Ramos (cell line): ENCODE data around the gene WDFY4.

Source experiments
- in situ Hi-C: fragments of 300-500 bp; cut with MboI; formaldehyde crosslinking; loops from one replicate; pipeline ENCODE4 v1.14.3; 2022; ENCODE audit warnings: low sequenced_read_pairs; ENCODE audit not compliant: unreplicated experiment

Gene WDFY4

DNA sequence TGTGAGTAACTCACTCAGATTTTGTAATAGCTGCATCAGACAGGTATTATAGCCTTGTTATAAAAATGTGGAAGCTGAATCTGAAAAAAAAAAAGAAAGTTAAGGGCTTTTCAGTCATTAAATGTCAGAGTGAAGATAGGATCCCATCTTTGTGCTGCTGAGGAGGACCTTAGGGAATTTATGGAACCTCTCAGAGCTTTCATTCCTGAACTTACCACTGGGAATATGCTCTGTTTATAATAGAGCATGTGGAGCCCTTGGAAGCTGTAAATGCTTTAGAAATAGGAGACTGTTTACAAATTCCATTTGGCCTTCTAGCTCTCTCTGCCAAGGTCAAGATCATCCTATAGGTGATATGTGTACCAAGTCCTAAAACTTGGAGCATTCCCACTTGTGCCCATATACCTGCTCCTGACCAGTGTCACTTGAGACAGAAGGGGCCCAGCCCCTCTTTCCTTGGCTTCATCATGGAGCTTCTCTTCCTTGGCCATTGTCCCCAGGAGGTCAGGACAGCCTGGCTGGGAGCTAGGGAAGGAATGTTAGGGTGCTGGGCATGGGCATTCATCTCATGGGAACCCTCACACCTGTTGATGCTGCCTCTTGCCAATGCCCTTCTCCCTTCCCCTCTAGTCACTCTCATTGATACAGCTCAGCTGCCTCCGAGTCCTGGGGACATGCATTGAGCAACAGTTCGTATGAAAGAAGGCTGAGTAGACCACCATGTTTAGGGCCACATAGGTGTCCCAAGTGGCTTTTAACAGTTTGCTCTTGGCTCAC, 149.7 kb downstream of the WDFY4 start:
- in situ Hi-C loops, result no loop called here

- in situ Hi-C loops, result no loop called here
Measured at GRCh38 chr10:48835781-48836180, 151.1 kb downstream of the WDFY4 start.

- in situ Hi-C loops, result no loop called here
Measured at GRCh38 chr10:48836605-48837004, 151.9 kb downstream of the WDFY4 start.

- in situ Hi-C loops, result no loop called here
Measured at GRCh38 chr10:48838834-48839233, 154.2 kb downstream of the WDFY4 start.

DNA sequence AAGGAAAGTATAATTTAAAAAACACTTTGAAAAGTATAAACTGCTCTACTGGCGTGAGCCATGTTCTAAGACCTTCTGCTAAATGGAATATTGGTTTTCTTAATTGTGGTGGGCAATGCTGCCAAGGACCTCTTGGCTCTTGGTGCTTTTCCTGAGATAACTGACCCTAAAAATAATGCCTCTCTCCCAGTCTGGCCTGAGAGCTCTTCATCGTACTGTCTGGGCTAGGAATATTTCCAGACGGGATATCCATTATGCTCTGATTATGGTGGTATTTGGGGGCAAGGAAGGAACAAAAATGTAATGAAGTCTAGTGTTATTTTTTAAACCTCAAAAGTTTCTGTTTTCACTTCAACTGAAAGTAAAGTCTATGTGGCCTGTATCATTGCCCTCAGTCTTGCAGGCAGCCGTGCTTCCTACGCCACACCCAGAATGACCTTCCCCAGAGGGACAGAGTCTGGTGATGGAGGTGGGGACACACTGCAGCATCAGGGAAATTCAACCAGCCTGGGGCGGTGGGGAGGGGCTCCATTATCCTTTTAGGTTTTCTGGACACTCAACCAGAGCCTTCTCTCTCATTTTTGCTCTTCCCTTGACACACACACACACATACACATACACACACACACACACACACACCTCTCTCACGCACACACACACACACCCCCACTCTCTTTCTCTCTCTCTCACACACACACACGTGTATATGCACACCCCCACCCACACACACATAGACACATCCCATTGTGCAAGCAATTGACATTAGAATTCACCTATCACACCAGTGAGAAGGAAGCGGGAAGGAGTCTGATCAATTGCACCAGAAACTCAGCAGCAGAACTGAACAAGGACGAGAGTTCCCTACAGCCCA, 155.4 kb downstream of the WDFY4 start:
- in situ Hi-C loops, result no loop called here

DNA sequence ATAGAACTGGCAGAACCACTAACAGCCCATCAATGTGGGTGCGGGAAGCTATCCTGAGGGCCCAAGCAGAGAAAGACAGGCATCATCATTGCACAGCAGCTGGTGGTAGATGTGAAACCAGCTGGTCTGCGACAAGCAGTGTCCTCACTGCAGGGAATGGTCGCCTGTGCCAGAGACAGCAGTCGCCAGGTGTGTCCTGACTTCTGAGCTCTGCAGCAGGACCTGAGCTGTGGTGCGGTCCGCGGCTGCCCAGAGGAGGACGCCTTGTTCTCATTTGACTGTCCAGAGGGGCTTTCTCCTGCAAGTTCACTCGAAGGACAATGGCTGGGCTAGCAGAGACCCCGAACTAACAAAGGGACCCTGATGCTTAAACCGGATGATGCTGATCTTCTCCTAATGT, 157.6 kb downstream of the WDFY4 start:
- in situ Hi-C loops, result no loop called here

- in situ Hi-C loops, result no loop called here
Measured at GRCh38 chr10:48843198-48843597, 158.5 kb downstream of the WDFY4 start.

DNA sequence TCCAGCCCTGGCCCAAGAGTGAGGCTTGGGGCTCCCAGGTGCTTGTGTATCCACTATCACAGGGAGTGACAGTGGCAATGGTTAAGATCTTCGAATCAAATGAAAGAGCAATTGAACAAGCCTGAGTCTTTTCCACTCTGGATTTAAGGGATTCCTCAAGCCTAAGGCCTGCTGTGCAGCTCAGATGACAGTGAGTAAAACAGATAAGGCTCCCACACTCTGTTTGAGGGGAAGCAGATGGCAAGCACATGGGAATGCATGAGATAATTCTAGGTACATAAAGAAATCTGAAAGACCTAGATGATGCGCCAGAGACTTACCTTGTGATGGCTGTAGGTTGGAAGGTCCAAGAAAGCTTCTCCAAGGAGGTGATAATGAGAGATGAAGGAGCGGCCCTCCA, 159.9 kb downstream of the WDFY4 start:
- in situ Hi-C loops, result no loop called here

DNA sequence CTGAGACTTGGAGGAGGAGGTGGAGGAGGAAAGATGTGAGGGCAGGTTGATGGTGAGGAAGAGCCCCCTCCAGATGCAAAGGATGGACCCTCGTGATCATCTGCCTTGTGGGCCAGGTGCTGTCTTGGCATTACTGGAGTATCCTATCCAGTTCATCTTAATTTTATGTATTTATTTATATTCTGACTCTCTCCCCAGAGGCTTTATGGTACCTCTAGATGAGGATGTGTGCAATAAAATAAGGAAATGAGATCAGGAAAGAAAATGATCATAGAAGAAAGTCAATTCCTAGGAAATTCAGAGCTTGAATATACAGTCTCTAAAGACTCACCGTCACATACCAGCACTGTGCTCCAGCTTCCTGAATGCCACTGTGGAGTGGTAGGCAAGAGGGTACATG, 160.8 kb downstream of the WDFY4 start:
- in situ Hi-C loops, result no loop called here

GRCh38 chr10:48847691-48848090, 163.0 kb downstream of the WDFY4 start:
- in situ Hi-C loops, result no loop called here

DNA sequence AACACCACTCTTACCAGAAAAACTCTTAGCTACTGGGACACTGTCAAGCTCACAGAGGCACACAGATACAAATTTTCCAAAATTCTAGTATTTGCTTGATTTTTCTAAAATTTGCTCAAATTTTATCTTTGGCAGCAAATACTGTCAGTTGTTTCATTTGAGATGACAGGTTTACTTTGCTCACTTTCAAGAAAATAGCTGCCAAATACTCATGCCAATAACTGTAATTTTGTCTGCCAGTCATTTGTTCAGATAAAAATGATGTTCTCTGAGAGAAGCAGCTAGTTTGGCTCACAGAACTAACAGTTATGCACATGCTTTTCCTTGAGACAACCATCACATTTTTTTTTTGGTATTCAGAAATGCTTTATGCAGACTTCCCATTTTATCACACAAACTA, 172.2 kb downstream of the WDFY4 start:
- in situ Hi-C loops, result no loop called here

DNA sequence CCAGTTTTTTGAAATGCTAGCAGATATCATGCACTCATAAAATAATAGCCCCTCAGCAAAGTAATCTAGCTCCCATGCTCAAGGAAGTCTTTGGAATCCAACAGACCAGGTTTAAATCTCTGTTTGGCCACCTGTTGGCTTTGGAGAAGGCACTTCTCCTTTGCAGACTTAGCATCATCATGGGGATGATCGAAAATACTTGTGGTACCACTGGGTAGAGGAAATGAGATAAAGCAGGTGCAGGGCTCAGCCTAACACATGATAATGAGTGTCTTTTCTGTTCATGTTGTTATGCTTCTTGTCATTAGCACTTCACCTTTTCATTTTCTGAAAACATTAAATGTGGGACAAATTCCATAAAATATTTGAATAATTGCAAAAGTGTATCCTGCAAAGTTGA, 187.6 kb downstream of the WDFY4 start:
- in situ Hi-C loops, result no loop called here

GRCh38 chr10:48878091-48878490, 193.4 kb downstream of the WDFY4 start:
- in situ Hi-C loops, result no loop called here

GRCh38 chr10:48879451-48879850, 194.8 kb downstream of the WDFY4 start:
- in situ Hi-C loops, result no loop called here

GRCh38 chr10:48880016-48880705, 195.5 kb downstream of the WDFY4 start:
- in situ Hi-C loops, result no loop called here

- in situ Hi-C loops, result no loop called here
Measured at GRCh38 chr10:48881937-48882336, 197.3 kb downstream of the WDFY4 start.

GRCh38 chr10:48882881-48883280, 198.2 kb downstream of the WDFY4 start:
- in situ Hi-C loops, result no loop called here

DNA sequence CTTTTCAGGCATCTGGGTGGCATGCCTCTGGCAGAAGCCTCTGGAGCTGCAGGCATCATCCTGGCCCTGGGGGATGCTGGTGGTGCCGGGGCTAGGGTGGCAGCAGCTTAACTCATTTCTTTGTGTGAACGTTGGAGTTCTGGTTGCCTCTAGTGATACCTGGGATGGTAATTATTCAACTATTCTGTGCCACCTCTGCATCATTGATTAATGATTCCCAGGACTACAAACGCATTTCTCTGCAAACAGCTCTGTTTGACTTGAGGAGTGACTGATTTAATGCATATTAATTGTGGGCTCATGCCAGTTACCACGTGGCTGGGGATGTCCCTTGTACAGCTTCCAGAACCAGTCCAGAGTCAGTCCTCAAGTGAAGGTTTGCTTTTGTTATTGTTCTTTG, 199.0 kb downstream of the WDFY4 start:
- in situ Hi-C loops, result no loop called here

GRCh38 chr10:48884179-48885045, 199.7 kb downstream of the WDFY4 start:
- in situ Hi-C loops, result no loop called here

DNA sequence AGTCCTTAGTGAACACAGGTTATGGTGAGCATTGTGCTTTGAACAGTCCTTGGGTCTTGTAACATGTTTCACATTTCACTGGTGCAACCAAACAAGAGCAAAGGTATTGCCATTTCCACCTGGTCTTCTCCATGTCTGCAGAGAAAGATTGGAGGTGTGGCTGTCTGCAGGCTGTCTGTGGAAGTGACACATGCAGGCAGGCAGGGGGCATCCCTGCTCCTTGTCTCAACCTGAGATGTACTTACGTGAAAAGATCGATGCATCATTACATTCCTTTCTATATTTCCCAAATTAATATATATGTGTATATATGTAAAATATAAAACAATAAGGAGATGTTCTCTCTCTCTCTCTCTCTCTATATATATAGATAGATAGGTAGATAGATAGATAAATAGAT, 200.7 kb downstream of the WDFY4 start:
- in situ Hi-C loops, result no loop called here
